Osteoblast (primary cell): ENCODE measurements around the gene VPS35L. TPM values are rescaled to one million over a fixed set of nuclear protein-coding genes. Genes with fewer than 3 reads are reported as not detected.

Experiments
- DNase-seq: peaks from one replicate; pipeline ENCODE4 v3.0.0; 2011; ENCODE audit warnings: low spot score, mixed read lengths; ENCODE audit not compliant: insufficient read length; ENCODE audit errors: missing footprints
- H2AFZ ChIP-seq: 2 replicates; pipeline ENCODE4 v1.6.0; 2011; ENCODE audit warnings: mild to moderate bottlenecking, low read length
- H3K27ac ChIP-seq: 2 replicates; pipeline ENCODE4 v1.5.1; 2011; ENCODE audit warnings: mild to moderate bottlenecking, low read depth, low read length, moderate library complexity
- H3K27me3 ChIP-seq: 2 replicates; pipeline ENCODE4 v1.6.0; 2012; ENCODE audit warnings: mild to moderate bottlenecking, control low read depth, inconsistent platforms, low read length, moderate library complexity; ENCODE audit not compliant: insufficient read depth
- H3K36me3 ChIP-seq: 2 replicates; pipeline ENCODE4 v1.5.1; 2011; ENCODE audit warnings: mild to moderate bottlenecking, low read length, control low read depth, moderate library complexity; ENCODE audit not compliant: insufficient read depth
- H3K4me1 ChIP-seq: 2 replicates; pipeline ENCODE4 v1.5.1; 2011; ENCODE audit warnings: mild to moderate bottlenecking, low read length, control low read depth, moderate library complexity; ENCODE audit not compliant: insufficient read depth
- H3K4me2 ChIP-seq: 2 replicates; pipeline ENCODE4 v1.6.0; 2011; ENCODE audit warnings: mild to moderate bottlenecking, low read length; ENCODE audit not compliant: insufficient read depth
- H3K4me3 ChIP-seq: fragments of 200-600 bp; sonication (generic); 3 replicates; pipeline ENCODE4 v1.5.1; 2012; ENCODE audit warnings: mild to moderate bottlenecking, low read length, inconsistent platforms; ENCODE audit not compliant: insufficient read depth
- H3K79me2 ChIP-seq: 2 replicates; pipeline ENCODE4 v1.6.0; 2012; ENCODE audit warnings: mild to moderate bottlenecking, low read length, control low read depth, inconsistent platforms; ENCODE audit not compliant: insufficient read depth
- H3K9me3 ChIP-seq: 2 replicates; pipeline ENCODE4 v1.5.1; 2011; ENCODE audit warnings: low read depth, low read length, control low read depth
- H4K20me1 ChIP-seq: 2 replicates; pipeline ENCODE4 v1.6.0; 2012; ENCODE audit warnings: mild to moderate bottlenecking, low read length, control low read depth; ENCODE audit not compliant: insufficient read depth
- total RNA-seq: library from RNA; depleted of rRNA; stranded (reverse); fragments of >200 nt; gene quantifications from 2 replicates; pipeline ENCODE4 v1.2.3, GENCODE V29; 2012
- TF ChIP-seq, protein P1 (sequence below): IDR thresholded peaks from 2 replicates; pipeline ENCODE4 v1.5.1; 2011; ENCODE audit warnings: mild to moderate bottlenecking, low read depth, low read length, moderate library complexity; ENCODE audit errors: extremely low read depth

Gene VPS35L
- total RNA-seq, 1 donor, result 64.8 TPM

DNA sequence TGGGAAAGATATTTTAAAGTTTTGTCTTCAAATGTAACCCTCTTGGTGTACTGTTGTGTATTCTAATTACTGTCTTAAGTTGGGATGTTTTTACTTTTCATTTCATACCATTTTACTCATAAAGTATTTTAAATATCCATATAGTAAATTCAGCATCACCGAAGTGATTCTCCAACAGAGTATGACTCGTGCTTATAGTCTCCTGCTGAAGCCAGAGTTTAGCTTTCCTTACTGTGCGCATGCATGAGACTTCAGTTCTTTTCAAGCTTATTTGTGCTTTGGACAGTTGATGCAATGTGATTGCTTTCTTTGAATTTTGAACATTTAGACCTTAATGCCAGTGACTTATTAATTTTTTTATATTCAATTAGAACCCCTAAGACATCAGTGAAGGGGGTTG lies 7.4 kb upstream of the VPS35L start:
- H3K36me3 ChIP-seq, result peaks cover 13% of the 10 kb centered on the region
- no peak overlapping the region for H3K4me3 ChIP-seq
- H3K27ac ChIP-seq, result no peak overlapping the region
- H3K4me2 ChIP-seq, result no peak overlapping the region
- no peaks in the 10 kb centered on the region for H3K27me3 ChIP-seq
- TF ChIP-seq, protein P1, sequence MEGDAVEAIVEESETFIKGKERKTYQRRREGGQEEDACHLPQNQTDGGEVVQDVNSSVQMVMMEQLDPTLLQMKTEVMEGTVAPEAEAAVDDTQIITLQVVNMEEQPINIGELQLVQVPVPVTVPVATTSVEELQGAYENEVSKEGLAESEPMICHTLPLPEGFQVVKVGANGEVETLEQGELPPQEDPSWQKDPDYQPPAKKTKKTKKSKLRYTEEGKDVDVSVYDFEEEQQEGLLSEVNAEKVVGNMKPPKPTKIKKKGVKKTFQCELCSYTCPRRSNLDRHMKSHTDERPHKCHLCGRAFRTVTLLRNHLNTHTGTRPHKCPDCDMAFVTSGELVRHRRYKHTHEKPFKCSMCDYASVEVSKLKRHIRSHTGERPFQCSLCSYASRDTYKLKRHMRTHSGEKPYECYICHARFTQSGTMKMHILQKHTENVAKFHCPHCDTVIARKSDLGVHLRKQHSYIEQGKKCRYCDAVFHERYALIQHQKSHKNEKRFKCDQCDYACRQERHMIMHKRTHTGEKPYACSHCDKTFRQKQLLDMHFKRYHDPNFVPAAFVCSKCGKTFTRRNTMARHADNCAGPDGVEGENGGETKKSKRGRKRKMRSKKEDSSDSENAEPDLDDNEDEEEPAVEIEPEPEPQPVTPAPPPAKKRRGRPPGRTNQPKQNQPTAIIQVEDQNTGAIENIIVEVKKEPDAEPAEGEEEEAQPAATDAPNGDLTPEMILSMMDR, result no peak
- H3K79me2 ChIP-seq, result no peaks in the 10 kb centered on the region
- H3K4me1 ChIP-seq, result no peaks in the 10 kb centered on the region
- no peak overlapping the region for H2AFZ ChIP-seq
- DNase-seq, result no peak
- no peaks in the 10 kb centered on the region for H3K9me3 ChIP-seq
- no peaks in the 10 kb centered on the region for H4K20me1 ChIP-seq

DNA sequence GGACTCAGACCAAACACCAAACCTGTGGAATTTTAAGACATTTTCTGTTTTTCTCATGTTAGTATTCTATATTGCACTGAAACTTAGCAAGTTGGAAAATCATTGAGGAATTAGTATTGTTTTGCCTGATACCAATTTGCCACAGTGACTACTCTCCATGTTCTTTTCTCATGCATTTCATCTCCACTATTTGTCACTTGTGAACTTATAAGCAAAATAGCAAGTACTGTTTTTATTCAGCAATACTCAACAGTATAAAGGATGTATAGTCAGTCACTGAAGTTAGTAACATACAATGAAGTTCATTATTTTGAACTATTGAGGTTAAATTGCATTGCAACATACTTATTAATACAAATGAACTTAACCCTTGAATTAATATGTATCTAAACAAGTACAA lies 5.8 kb upstream of the VPS35L start:
- H3K36me3 ChIP-seq, result peaks cover 11% of the 10 kb centered on the region
- H3K27me3 ChIP-seq, result no peaks in the 10 kb centered on the region
- H3K27ac ChIP-seq, result no peak overlapping the region
- no peak overlapping the region for H3K4me3 ChIP-seq
- H2AFZ ChIP-seq, result no peak overlapping the region
- H3K79me2 ChIP-seq, result no peaks in the 10 kb centered on the region
- no peak for DNase-seq
- peaks cover under 1% of the 10 kb centered on the region for H3K4me1 ChIP-seq
- H3K4me2 ChIP-seq, result no peak overlapping the region
- TF ChIP-seq, protein P1, result no peak
- H3K9me3 ChIP-seq, result no peaks in the 10 kb centered on the region
- H4K20me1 ChIP-seq, result no peaks in the 10 kb centered on the region

DNA sequence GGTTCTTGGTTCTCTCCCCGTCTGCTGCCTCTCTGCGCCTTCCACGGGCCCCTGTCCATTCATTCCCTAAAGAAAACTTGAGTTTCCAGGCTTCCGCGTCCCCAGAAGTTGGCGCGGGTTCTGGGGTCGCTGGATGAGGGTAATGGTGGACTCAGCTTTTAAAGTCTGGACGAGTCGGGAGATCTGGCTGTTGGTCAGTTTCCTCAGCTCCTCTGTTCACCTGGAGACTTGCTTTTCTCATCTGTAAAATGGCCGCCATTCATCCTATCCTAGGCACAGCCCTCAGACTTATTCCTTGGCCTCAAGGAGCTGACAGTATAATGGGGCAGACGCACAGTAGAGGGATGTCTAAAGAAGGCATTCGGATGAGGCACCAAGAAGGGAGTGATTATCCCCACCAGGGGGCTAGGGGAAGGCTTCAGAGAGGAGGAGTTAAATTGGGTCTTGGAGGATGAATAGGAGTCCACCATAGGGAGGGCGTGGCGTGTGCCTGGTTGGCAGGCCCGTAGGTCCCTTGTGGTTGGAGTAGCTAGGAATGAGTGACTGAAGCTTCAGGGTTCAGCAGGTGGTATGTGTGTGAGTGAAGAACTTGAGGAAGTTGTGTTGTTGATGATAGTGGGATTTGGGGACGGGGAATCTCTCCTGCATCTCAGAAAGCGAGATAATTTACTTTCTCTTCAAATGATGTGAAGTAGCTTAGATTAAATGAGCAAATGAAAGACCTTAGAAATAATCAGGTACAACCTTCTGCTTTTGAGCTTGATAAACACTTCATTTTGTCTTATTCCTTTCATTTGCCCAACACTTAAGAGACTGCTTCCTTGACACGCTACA lies 652 bp downstream of the VPS35L start:
- peak; percentile 60 for DNase-seq
- TF ChIP-seq, protein P1, result peak; percentile 24

DNA sequence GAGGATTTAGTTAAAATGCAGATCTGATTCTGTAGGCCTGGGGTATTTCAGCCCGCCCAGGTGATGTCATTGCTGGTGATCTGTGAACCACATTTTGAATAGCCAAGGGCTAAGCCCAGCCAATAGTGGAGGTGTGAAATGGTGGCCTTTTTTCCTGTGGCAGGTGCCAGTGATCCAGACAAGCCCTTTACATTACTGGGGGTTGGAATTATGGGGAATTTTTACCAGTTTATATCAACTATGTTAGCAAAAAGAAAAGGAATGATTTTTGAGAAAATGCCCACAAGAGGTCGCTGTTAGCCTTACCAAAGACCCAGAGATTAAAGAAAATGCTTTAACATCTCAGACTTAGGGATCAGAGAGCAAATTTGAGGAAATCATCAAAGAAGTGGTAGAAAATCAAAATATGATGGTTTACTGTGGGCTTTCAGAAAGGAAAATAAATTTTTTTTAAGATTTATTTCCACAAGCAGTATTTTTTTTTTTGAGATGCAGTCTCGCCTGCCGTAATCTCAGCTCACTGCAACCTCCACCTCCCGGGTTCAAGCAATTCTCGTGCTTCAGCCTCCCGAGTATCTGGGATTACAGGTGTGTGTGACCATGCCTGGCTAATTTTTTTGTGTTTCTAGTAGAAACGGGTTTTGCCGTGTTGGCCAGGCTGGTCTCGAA lies 3.9 kb downstream of the VPS35L start:
- Histone ChIP-seq H3K4me2 (no peak overlapping the region), H3K4me1 (peaks cover 3% of the 10 kb centered on the region), H3K27ac (no peak overlapping the region), H3K27me3 (no peaks in the 10 kb centered on the region), H3K36me3 (no peaks in the 10 kb centered on the region), H3K9me3 (no peaks in the 10 kb centered on the region), H3K4me3 (no peak overlapping the region), H2AFZ (no peak overlapping the region), H4K20me1 (peaks cover 7% of the 10 kb centered on the region), H3K79me2 (peaks cover 59% of the 10 kb centered on the region)
- TF ChIP-seq, protein P1, result peak; percentile 72
- DNase-seq, result peak; percentile 91

More for the DNA sequence above, 652 bp downstream of the VPS35L start:
- Histone ChIP-seq H3K27me3 (no peaks in the 10 kb centered on the region), H3K4me3 (peak overlapping the region; percentile 91), H3K4me2 (peak overlapping the region; percentile 80), H3K36me3 (peaks cover 2% of the 10 kb centered on the region), H3K9me3 (no peaks in the 10 kb centered on the region), H3K4me1 (peaks cover 3% of the 10 kb centered on the region), H4K20me1 (peaks cover 7% of the 10 kb centered on the region), H3K27ac (peak overlapping the region; percentile 89), H3K79me2 (peaks cover 40% of the 10 kb centered on the region), H2AFZ (peak overlapping the region; percentile 98)
